Choroid plexus epithelial cell (primary cell): Measurements from ENCODE around the gene APOC4.

Experiments used
- DNase-seq: peaks from one replicate; pipeline ENCODE4 v3.0.0-alpha.2; 2010; ENCODE audit warnings: low read depth
- H3K4me3 ChIP-seq: 2 replicates; pipeline ENCODE4 v1.5.1; 2011; ENCODE audit warnings: low read depth, mild to moderate bottlenecking, control low read depth, low read length, moderate library complexity
- TF ChIP-seq, protein P1 (sequence below): conservative IDR thresholded peaks from 2 replicates; pipeline ENCODE4 v1.5.1; 2011; ENCODE audit warnings: low read depth, mild to moderate bottlenecking, control low read depth, inconsistent platforms, low read length, moderate library complexity

The APOC4 gene, protein sequence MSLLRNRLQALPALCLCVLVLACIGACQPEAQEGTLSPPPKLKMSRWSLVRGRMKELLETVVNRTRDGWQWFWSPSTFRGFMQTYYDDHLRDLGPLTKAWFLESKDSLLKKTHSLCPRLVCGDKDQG

DNA sequence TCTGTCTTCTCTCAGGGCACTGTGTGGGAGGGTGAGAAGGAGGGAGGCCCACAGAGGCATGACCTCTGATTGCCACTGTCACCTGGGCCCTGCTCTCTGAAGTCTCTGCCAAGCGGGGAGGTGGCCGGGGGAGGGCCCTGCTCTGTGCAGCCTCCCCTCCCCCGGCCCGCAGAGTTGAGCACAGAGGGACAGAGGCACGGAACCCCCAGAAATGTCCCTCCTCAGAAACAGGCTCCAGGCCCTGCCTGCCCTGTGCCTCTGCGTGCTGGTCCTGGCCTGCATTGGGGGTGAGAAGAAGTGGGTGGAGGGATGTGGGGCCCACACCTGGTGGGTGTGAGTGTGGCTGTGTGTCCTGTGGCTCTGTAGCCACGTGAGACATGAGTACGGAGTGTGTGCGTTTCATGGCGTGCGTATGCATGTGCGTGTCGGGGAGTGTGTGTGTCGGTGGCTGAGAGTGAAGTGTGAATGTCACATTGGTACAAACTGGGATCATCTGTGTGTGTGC lies at the start of gene APOC4:
Gene APOC4 (plus strand): TSS at position 171 of the 505 bp plus-strand sequence. CDS start 41 bp downstream, at position 212.
- TF ChIP-seq, protein P1, sequence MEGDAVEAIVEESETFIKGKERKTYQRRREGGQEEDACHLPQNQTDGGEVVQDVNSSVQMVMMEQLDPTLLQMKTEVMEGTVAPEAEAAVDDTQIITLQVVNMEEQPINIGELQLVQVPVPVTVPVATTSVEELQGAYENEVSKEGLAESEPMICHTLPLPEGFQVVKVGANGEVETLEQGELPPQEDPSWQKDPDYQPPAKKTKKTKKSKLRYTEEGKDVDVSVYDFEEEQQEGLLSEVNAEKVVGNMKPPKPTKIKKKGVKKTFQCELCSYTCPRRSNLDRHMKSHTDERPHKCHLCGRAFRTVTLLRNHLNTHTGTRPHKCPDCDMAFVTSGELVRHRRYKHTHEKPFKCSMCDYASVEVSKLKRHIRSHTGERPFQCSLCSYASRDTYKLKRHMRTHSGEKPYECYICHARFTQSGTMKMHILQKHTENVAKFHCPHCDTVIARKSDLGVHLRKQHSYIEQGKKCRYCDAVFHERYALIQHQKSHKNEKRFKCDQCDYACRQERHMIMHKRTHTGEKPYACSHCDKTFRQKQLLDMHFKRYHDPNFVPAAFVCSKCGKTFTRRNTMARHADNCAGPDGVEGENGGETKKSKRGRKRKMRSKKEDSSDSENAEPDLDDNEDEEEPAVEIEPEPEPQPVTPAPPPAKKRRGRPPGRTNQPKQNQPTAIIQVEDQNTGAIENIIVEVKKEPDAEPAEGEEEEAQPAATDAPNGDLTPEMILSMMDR = no peak
- no peak for DNase-seq
- no peak within 1 kb of the TSS for H3K4me3 ChIP-seq

DNA sequence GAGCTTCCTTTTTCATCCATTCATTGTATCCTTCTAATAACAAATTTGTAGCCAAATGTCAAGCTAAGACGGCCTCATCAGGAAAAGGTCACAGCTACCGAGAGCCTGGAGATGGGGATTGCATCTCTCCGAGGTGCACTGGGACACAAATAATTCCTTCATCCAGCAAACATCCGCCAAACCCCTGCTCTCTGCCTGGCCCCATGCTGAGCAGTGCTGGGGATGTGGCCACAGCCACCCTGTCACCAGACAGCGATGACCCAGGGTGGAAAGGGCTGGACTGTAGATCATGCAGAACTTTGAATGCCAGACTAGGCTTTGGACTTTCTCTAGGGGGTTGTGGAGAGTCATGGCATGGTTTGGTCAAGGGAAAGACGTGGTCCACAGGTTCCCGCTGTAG lies 49.1 kb upstream of the APOC4 start:
- no peak for DNase-seq
- no peak overlapping the region for H3K4me3 ChIP-seq
- TF ChIP-seq, protein P1 = no peak

DNA sequence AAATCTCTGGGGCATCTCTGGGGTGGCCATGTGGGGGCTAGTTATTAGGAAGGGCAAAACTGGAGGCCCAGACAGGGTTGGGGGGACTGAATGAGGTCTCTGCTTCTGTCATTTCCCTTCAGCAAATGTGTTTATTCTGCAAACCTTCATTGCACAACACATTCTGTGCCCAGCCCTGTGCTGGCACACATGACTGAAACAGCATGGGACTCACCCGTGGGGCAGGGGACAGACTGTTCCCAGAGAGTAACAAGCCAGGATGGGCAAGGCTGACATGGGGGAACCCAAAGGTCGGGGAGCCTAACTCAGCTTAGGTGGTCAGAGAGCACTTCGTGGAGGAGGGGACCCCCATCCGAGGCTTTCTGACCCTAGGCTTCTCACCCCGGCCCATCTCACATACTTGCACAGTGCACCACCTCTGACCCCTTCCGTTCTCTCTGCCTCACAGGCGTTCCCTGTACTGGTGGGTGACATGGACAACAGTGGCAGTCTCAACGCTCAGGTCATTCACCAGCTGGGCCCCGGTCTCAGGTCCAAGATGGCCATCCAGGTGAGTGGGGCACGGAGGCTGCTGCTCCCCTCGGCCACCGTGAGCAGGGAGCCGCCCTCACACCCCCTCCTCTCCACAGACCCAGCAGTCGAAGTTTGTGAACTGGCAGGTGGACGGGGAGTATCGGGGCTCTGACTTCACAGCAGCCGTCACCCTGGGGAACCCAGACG lies 48.5 kb upstream of the APOC4 start:
- DNase-seq = no peak
- TF ChIP-seq, protein P1 = no peak
- H3K4me3 ChIP-seq = no peak overlapping the region

DNA sequence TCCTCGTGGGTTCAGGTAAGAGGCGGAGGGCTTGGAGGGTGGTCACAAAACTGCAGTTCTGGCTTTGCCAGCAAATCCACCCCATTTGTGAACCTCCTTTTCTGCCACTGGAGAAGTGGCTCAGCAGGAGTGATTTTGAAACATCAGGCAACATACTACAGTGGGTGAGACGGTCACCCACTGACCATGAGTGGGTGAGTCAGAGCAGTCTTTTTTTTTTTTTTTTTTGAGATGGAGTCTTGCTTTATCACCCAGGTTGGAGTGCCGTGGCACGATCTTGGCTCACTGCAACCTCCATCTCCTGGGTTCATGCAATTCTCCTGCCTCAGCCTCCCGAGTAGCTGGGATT lies 48.0 kb upstream of the APOC4 start:
- DNase-seq = no peak
- TF ChIP-seq, protein P1 = no peak

DNA sequence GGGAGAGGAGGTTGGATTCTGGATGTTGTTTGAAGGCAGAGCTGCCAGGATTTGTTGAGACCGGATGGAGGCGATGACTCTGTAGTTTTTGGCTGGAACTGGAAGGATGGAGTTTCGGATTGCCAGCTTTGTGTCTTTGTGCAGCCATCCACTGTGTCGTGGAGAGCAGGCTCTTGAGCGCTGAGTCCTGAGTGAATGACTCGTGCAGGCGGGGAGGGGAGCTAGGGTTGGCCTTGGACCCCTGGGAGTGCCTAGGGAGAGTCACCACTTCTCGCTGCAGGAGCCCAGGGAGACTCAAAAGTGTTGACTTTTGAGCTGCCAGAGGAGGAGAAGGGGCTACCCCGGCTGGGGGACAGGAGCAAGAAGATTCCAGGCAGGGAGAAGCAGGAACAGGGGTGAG lies 47.1 kb upstream of the APOC4 start:
- TF ChIP-seq, protein P1 = no peak
- DNase-seq = no peak
- H3K4me3 ChIP-seq = no peak overlapping the region

More for the DNA sequence above, 48.0 kb upstream of the APOC4 start:
- H3K4me3 ChIP-seq = no peak overlapping the region

DNA sequence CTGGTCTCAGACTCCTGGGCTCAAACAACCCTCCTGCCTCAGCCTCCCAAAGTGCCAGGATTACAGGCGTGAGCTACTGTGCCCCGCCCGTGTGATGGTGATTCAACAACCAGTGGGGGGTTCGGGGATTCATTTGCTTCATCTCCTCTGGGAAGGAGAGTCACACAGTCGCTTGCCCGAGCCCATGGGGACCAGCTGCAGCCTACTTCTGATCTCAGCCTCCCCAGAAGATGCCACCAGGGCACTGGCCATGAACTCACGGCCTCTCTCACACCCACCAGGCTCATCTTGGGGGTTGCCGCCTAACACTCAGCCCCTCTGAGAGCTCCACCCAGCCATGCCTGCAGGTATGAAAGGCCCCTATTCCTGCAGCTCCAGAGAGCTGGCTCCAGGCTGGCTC lies 44.2 kb upstream of the APOC4 start:
- TF ChIP-seq, protein P1 = no peak
- no peak for DNase-seq
- no peak overlapping the region for H3K4me3 ChIP-seq
